GM12878 (cell line): ENCODE results near the gene SLC25A45. TPM values are rescaled to one million over a fixed set of nuclear protein-coding genes. Genes with fewer than 3 reads are reported as not detected.

Experiments used
- CBFB ChIP-seq: IDR thresholded peaks from 2 replicates; pipeline ENCODE4 v1.6.1; 2016; ENCODE audit warnings: antibody characterized with exemption, low read depth
- CEBPB ChIP-seq, 2 experiments: fragments of 150-350 bp in 1 of 2; IDR thresholded peaks; 2 replicates each; pipeline ENCODE4 v1.6.1; 2012 to 2014; ENCODE audit warnings: low read depth in 2 of 2, low read length in 2 of 2, borderline replicate concordance in 1 of 2, inconsistent platforms in 1 of 2
- CHD2 ChIP-seq: IDR thresholded peaks from 2 replicates; pipeline ENCODE4 v1.6.1; 2011; ENCODE audit warnings: low read depth, low read length, improper control_type of control experiment, borderline replicate concordance
- GATAD2B ChIP-seq: fragments of 450-650 bp; conservative IDR thresholded peaks from 2 replicates; pipeline ENCODE4 v1.6.1; 2017; ENCODE audit warnings: low read depth, mild to moderate bottlenecking, moderate library complexity
- MEF2A ChIP-seq: IDR thresholded peaks from 2 replicates; pipeline ENCODE4 v1.6.1; 2011; ENCODE audit warnings: low read depth, mild to moderate bottlenecking, low read length, moderate library complexity; ENCODE audit not compliant: insufficient read depth
- NFYA ChIP-seq: IDR thresholded peaks from 2 replicates; pipeline ENCODE4 v1.6.1; 2011; ENCODE audit warnings: low read depth, mild to moderate bottlenecking, low read length, improper control_type of control experiment, borderline replicate concordance
- PAX8 ChIP-seq: fragments of 450-650 bp; IDR thresholded peaks from 2 replicates; pipeline ENCODE4 v1.6.1; 2017; ENCODE audit warnings: mild to moderate bottlenecking, moderate library complexity
- POLR2AphosphoS2 ChIP-seq: IDR thresholded peaks from 2 replicates; pipeline ENCODE4 v1.6.1; 2011; ENCODE audit warnings: low read depth, mild to moderate bottlenecking, low read length, improper control_type of control experiment, moderate library complexity
- POU2F2 ChIP-seq: IDR thresholded peaks from 3 replicates; pipeline ENCODE4 v1.6.1; 2011; ENCODE audit warnings: low read depth, mild to moderate bottlenecking, low read length, borderline replicate concordance
- SRF ChIP-seq, 2 experiments: IDR thresholded peaks; 2 replicates each; pipeline ENCODE4 v1.6.1; 2011; ENCODE audit warnings: low read depth in 2 of 2, low read length in 2 of 2, mild to moderate bottlenecking in 1 of 2, moderate library complexity in 1 of 2
- STAT1 ChIP-seq: fragments of 450-650 bp; conservative IDR thresholded peaks from 2 replicates; pipeline ENCODE4 v1.6.1; 2014; ENCODE audit warnings: antibody characterized with exemption, mild to moderate bottlenecking
- TAF1 ChIP-seq: IDR thresholded peaks from 2 replicates; pipeline ENCODE4 v1.6.1; 2011; ENCODE audit warnings: mild to moderate bottlenecking, low read depth, low read length, borderline replicate concordance
- polyA plus RNA-seq, 11 experiments: library from polyadenylated mRNA; depleted of rRNA in 4 of 11; unstranded in 6 of 11; stranded (reverse) in 5 of 11; fragments of >200 nt; fragmentation: Nextera tagmentation in 4 of 11; fragmentation: Illumina TruSeq in 1 of 11; extraction: Ambion mirVana in 4 of 11; extraction: Trizol in 1 of 11; gene quantifications; 1 replicate in 1 of 11; 2 replicates in 10 of 11; pipeline versions ENCODE4 v1.2.1 to v1.2.3, GENCODE V29; 2011 to 2016; ENCODE audit warnings: inconsistent platforms in 2 of 11, missing spikeins in 2 of 11, low read depth in 1 of 11
- total RNA-seq, 4 experiments: library from RNA; depleted of rRNA in 3 of 4; stranded (reverse); fragments of >200 nt in 3 of 4; fragmentation: Illumina TruSeq in 1 of 4; extraction: Trizol in 1 of 4; gene quantifications; 2 replicates each; pipeline versions ENCODE4 v1.2.1 to v1.2.3, GENCODE V29; 2013 to 2021
- TF ChIP-seq, protein P1 (sequence below): fragments of 450-650 bp; formaldehyde crosslinking; IDR thresholded peaks from 2 replicates; pipeline ENCODE4 v1.4.0; 2022; ENCODE audit warnings: mild to moderate bottlenecking, moderate library complexity
- TF ChIP-seq, protein P2 (sequence below): fragments of 450-650 bp; IDR thresholded peaks from 2 replicates; pipeline ENCODE4 v1.6.1; 2017; ENCODE audit warnings: mild to moderate bottlenecking, low read depth, inconsistent platforms; ENCODE audit not compliant: poor library complexity, severe bottlenecking
- TF ChIP-seq, protein P3 (sequence below): IDR thresholded peaks from 2 replicates; pipeline ENCODE4 v1.6.1; 2011; ENCODE audit warnings: mild to moderate bottlenecking, low read depth, low read length, moderate library complexity; ENCODE audit not compliant: insufficient replicate concordance
- TF ChIP-seq, protein P4 (sequence below): fragments of 450-650 bp; IDR thresholded peaks from 2 replicates; pipeline ENCODE4 v1.6.1; 2017; ENCODE audit warnings: low read depth, mild to moderate bottlenecking, moderate library complexity

The SLC25A45 gene
- total and polyA plus RNA-seq, 10 of the 15 experiments (the other 5 are each of a cell fraction or from before 2014, with no cell fraction given) = 4.1 to 35.2 (median 20.3) TPM

DNA sequence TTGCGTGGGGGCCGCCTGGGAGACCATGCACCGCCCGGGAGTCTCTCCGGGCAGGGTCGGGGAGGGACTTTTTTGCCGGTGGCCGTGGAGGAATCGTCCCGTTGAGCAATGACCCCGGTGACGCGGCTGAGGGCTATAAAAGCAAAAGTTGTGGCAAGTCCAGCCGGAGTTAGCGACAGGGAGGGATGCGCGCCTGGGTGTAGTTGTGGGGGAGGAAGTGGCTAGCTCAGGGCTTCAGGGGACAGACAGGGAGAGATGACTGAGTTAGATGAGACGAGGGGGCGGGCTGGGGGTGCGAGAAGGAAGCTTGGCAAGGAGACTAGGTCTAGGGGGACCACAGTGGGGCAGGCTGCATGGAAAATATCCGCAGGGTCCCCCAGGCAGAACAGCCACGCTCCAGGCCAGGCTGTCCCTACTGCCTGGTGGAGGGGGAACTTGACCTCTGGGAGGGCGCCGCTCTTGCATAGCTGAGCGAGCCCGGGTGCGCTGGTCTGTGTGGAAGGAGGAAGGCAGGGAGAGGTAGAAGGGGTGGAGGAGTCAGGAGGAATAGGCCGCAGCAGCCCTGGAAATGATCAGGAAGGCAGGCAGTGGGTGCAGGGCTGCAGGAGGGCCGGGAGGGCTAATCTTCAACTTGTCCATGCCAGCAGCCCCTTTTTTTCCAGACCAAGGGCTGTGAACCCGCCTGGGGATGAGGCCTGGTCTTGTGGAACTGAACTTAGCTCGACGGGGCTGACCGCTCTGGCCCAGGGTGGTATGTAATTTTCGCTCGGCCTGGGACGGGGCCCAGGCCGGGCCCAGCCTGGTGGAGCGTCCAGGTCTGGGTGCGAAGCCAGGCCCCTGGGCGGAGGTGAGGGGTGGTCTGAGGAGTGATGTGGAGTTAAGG is 40.4 kb upstream of the SLC25A45 start, which contains the start of gene NEAT1 (continued):
- TF ChIP-seq TAF1 (peak; percentile 100), STAT1 (no peak), POU2F2 (peak; percentile 100), GATAD2B (peak; percentile 37), NFYA (no peak), POLR2AphosphoS2 (peak; percentile 100), SRF (IDR thresholded peaks at IDR 0.05; ENCODE audit: low read depth in 2 of 2, low read length in 2 of 2) (peak in 1 of 2 experiments; percentile 65; a peak in 2 of 4 replicates), MEF2A (peak; percentile 83), CBFB (peak; percentile 100), CHD2 (peak; percentile 93), PAX8 (no peak), CEBPB (IDR thresholded peaks at IDR 0.05; ENCODE audit: borderline replicate concordance in 1 of 2, low read depth in 2 of 2, low read length in 2 of 2) (peak in 1 of 2 experiments; percentile 39; a peak in 1 of 4 replicates)
- TF ChIP-seq, protein P1, sequence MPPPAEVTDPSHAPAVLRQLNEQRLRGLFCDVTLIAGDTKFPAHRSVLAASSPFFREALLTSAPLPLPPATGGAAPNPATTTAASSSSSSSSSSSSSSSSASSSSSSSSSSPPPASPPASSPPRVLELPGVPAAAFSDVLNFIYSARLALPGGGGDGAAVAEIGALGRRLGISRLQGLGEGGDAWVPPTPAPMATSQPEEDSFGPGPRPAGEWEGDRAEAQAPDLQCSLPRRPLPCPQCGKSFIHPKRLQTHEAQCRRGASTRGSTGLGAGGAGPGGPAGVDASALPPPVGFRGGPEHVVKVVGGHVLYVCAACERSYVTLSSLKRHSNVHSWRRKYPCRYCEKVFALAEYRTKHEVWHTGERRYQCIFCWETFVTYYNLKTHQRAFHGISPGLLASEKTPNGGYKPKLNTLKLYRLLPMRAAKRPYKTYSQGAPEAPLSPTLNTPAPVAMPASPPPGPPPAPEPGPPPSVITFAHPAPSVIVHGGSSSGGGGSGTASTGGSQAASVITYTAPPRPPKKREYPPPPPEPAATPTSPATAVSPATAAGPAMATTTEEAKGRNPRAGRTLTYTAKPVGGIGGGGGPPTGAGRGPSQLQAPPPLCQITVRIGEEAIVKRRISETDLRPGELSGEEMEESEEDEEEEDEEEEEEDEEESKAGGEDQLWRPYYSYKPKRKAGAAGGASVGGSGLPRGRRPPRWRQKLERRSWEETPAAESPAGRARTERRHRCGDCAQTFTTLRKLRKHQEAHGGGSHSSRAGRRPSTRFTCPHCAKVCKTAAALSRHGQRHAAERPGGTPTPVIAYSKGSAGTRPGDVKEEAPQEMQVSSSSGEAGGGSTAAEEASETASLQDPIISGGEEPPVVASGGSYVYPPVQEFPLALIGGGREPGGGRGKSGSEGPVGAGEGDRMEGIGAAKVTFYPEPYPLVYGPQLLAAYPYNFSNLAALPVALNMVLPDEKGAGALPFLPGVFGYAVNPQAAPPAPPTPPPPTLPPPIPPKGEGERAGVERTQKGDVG (CRISPR knock-in tag) = peak; percentile 99
- TF ChIP-seq, protein P2, sequence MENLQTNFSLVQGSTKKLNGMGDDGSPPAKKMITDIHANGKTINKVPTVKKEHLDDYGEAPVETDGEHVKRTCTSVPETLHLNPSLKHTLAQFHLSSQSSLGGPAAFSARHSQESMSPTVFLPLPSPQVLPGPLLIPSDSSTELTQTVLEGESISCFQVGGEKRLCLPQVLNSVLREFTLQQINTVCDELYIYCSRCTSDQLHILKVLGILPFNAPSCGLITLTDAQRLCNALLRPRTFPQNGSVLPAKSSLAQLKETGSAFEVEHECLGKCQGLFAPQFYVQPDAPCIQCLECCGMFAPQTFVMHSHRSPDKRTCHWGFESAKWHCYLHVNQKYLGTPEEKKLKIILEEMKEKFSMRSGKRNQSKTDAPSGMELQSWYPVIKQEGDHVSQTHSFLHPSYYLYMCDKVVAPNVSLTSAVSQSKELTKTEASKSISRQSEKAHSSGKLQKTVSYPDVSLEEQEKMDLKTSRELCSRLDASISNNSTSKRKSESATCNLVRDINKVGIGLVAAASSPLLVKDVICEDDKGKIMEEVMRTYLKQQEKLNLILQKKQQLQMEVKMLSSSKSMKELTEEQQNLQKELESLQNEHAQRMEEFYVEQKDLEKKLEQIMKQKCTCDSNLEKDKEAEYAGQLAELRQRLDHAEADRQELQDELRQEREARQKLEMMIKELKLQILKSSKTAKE = peak; percentile 82
- TF ChIP-seq, protein P3, sequence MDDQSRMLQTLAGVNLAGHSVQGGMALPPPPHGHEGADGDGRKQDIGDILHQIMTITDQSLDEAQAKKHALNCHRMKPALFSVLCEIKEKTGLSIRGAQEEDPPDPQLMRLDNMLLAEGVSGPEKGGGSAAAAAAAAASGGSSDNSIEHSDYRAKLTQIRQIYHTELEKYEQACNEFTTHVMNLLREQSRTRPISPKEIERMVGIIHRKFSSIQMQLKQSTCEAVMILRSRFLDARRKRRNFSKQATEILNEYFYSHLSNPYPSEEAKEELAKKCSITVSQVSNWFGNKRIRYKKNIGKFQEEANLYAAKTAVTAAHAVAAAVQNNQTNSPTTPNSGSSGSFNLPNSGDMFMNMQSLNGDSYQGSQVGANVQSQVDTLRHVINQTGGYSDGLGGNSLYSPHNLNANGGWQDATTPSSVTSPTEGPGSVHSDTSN = peak; percentile 86
- TF ChIP-seq, protein P4, sequence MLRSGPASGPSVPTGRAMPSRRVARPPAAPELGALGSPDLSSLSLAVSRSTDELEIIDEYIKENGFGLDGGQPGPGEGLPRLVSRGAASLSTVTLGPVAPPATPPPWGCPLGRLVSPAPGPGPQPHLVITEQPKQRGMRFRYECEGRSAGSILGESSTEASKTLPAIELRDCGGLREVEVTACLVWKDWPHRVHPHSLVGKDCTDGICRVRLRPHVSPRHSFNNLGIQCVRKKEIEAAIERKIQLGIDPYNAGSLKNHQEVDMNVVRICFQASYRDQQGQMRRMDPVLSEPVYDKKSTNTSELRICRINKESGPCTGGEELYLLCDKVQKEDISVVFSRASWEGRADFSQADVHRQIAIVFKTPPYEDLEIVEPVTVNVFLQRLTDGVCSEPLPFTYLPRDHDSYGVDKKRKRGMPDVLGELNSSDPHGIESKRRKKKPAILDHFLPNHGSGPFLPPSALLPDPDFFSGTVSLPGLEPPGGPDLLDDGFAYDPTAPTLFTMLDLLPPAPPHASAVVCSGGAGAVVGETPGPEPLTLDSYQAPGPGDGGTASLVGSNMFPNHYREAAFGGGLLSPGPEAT = peak; percentile 66
